NCI-H2196 (cell line): Measurements from ENCODE around the gene BMPR1A.
"Not testable (repeated sequence)": the region's sequence is repeated elsewhere in the genome, so short reads cannot be mapped to it uniquely, and the experiment has no call there.

Source experiments
- DNase-seq: peaks from one replicate; lab custom pipeline; 2025; ENCODE audit not compliant: unreplicated experiment; lab: John Stamatoyannopoulos, UW

BMPR1A gene

DNA sequence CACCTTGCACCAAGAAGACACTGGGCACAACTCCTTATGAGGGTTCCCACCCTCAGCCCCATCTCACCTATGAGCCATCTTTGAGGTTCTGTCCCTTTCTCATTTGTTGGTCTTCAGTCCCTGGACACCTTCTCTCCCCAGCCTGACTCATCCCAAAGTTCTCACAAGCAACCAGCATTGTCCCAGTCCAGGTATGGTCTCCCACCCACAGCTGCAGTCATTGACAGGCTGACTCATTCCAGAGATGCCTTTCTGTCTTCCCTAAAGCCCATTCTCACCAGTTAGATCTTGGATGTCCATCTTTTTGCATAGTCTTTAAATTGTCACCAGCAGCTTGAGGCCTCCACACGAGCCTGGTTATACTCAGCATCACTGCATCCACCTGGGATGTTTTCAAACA is 26.7 kb upstream of the BMPR1A start:
- no peak for DNase-seq

DNA sequence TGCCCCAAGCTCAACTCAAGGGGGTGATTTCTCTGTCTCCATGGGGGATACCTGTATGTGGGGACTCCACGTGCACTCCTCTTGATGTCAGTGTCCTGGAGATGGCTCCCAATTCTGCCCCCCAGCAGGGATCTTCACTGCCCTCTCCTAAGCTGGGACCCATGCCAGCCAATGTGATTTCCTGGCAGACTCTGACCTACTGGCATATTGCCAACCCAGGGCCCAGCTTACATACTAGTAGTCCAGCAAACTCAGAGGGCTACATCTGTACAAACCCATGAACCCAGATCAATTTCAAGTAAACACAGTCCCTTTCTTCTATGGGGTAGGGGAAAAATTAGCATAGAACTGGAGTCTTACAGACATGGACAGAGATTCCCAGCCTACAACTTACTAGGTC is 26.2 kb upstream of the BMPR1A start:
- DNase-seq = peak; percentile 62

DNA sequence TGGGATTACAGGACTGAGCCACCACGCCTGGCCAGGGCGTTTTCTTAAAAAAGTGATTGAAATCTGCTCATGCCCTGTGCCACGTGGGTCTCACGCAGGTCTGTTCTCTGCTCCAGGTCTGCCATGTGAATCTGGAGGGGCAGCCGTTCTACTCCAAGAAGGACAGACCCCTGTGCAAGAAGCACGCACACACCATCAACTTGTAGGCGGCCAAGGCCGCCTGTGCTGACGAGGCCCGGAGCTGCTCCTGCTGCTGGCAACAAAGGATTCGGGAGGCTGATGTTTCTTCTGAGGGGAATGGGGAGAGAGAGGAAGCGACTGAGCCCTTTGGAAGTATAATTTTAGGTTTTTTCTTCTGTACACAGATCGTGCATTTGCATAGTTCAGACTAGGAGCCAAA is 23.6 kb upstream of the BMPR1A start:
- DNase-seq = no peak

- no peak for DNase-seq
Observed at GRCh38 chr10:86733260-86733671, 23.2 kb upstream of the BMPR1A start.

GRCh38 chr10:86734207-86734988 is 22.0 kb upstream of the BMPR1A start:
- no peak for DNase-seq

DNA sequence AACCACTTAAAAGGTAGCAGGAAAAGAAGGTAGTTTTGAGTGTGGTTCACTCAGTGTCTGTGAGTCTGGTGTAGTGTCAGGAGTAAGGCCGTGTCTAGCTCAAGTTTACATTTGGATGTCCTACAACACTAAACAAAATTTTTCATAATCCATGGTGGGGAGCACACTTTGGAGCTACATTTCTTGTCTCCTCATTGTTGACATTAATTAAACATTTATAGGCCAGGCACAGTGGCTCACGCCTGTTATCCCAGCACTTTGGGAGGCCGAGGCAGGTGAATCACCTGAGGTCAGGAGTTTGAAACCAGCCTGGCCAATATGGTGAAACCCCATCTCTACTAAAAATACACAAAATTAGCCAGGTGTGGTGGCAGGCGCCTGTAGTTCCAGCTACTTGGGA is 21.1 kb upstream of the BMPR1A start:
- DNase-seq = not testable (repeated sequence)

DNA sequence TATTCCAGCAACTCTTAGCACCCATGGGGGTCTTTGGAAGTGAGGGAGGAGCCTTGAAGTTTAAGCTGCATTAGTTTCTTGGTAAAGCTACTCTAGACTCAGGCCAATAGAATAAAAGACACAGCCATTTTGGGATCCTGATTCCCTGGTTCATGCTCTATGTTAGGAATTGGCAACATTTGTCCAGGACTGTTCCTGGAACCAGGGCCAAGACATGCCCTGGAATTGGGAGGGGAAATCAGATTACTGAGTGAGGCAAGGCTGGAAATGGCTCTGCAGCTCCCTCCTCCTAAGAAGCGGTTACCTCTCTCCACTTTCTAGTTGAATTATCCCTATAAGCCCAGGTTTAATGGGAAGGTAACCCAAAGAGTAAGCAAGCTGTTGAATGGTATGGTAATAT is 14.2 kb upstream of the BMPR1A start:
- no peak for DNase-seq

DNA sequence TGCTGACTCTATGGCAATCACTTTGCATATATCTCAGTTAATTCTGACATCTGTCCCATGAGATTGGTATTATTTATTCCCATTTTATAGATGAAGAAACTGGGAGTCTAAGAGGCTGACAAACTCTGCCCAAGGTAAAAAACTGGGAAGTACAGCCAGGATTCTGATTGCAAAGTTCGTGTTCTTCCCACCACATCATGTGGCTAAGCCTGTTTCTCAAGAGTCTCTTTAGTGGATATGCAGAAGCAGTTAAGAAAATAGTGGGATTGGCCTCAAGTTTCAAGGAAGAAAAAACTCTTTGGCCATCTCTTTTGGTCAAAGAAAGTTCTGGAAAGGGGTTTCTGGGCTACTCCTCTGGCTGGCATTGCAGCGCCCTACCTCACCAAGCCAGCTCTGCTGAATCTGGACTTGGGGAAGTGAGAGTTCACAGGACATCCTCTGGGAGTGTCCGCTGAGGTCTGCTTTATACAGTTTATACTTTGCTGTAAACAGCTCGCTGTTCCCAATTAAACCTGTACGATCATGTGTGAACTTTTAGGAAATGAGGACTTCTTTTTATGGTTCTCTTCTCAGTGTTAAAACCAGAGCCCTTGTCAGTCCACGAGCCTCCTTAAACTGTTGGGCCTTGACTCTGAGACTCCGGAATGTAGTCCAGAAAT is 12.2 kb upstream of the BMPR1A start:
- DNase-seq = no peak

GRCh38 chr10:86747796-86748581 is 8.4 kb upstream of the BMPR1A start:
- no peak for DNase-seq

GRCh38 chr10:86749854-86750253 is 6.6 kb upstream of the BMPR1A start:
- no peak for DNase-seq

- DNase-seq = no peak
Observed at GRCh38 chr10:86751477-86751876, 4.9 kb upstream of the BMPR1A start.

- no peak for DNase-seq
Observed at GRCh38 chr10:86752311-86752710, 4.1 kb upstream of the BMPR1A start.

- DNase-seq = no peak
Observed at GRCh38 chr10:86753051-86753450, 3.4 kb upstream of the BMPR1A start.

DNA sequence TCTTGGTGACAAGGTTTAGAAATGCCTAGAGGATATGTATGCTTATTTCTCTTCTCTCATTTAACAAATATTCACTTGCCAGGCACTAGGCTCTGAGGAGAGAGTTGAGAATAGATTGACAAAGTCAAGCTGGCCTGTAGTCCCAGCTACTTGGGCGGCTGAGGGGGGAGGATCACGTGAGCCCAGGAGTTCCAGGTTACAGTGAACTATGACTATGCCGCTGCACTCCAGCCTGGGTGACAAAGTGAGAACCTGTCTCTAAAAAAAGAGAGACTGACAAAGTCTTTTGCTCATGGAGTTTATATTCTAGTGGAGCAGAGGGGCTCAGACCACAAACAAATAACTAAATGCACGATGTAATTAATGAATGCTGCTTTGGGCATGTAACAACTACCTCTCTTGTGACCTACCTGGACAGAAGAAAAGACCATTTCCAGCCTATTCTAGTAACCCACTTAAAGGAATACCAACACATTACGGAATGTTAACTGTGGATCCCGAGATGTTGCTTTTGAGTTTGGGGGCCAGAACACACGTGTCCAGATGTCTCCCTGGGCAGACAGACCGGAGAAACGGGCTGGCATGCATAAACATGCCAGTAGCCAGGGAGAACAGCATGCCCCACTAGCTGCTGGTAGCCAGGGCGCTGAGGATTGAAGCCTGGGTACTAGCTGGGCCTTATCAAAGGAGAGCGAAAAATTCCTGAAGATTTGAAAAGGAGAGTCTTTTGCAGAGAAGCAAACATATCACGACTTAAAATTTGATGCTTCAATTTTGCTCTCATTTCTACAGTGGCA is 2.6 kb upstream of the BMPR1A start:
- DNase-seq = no peak

GRCh38 chr10:86755454-86755739 is 1.0 kb upstream of the BMPR1A start:
- no peak for DNase-seq

GRCh38 chr10:86755740-86756510 is 494 bp upstream of the BMPR1A start:
- peak; percentile 82 for DNase-seq

GRCh38 chr10:86757113-86757972 is 924 bp downstream of the BMPR1A start:
- DNase-seq = no peak

- no peak for DNase-seq
Observed at GRCh38 chr10:86758189-86759072, 2.0 kb downstream of the BMPR1A start.
